ENCODE measurements around the gene SCRN2. TPM values are rescaled to one million over a fixed set of nuclear protein-coding genes. Genes with fewer than 3 reads are reported as not detected.

SCRN2 gene
- total RNA-seq, result 32.7 and 37.8 TPM in 2 replicates
- long read RNA-seq, partial matches to known transcripts, result 1 of 9 reads
- long read RNA-seq, other reads (novel, unspliced or antisense), result 3 of 9 reads

DNA sequence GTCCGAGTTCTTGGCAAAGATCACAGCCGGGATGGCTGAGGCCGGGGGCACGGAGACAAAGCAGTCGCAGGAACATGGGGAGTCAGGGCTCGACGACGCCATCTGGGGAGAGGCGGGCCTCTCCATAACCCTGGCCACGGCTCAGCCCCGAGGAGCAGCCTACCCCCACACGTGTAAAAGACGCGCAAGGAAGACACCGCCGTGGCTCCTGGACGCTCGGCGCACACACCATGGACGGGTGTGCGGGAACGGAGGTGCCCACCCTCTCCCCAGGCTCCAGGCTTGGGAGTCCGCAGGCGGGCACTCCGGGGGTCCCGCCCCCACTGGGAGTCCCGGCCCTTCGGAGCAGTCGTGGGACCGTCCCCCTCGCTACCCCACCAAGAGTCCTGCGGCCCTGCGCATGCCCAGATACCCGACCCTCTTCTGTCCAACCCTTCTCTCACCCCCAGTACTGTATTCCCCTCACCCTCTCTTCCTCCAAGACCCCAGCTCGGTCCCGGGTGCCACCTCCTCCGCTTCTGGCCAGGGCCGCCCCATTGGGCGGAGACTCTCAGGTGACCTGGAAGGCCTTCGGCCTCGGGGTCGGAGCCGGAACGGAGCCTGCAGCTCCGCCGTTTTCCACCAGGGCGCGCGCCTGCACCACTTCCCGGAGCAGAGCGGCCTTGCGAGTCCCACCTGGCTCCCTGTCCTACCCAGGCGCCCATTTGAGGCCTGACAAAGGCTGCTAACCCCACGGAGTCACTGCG lies at the start of gene SCRN2:
TSS of gene SCRN2 (minus strand) at position 532 of the 746 bp plus-strand sequence. CDS start at position 102, 430 bp downstream.
- H3K4me1 Mint-ChIP-seq, result peaks cover 26% of the 10 kb centered on the region
- H3K27ac Mint-ChIP-seq (ENCODE audit: unreplicated experiment), result peak within 1 kb of the TSS; percentile 94
- no peaks in the 10 kb centered on the region for H3K36me3 Mint-ChIP-seq (ENCODE audit: low read depth)
- TF ChIP-seq, protein P1, sequence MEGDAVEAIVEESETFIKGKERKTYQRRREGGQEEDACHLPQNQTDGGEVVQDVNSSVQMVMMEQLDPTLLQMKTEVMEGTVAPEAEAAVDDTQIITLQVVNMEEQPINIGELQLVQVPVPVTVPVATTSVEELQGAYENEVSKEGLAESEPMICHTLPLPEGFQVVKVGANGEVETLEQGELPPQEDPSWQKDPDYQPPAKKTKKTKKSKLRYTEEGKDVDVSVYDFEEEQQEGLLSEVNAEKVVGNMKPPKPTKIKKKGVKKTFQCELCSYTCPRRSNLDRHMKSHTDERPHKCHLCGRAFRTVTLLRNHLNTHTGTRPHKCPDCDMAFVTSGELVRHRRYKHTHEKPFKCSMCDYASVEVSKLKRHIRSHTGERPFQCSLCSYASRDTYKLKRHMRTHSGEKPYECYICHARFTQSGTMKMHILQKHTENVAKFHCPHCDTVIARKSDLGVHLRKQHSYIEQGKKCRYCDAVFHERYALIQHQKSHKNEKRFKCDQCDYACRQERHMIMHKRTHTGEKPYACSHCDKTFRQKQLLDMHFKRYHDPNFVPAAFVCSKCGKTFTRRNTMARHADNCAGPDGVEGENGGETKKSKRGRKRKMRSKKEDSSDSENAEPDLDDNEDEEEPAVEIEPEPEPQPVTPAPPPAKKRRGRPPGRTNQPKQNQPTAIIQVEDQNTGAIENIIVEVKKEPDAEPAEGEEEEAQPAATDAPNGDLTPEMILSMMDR (conservative IDR thresholded peaks at IDR 0.05), result peak; percentile 98
- H3K27me3 Mint-ChIP-seq (ENCODE audit: low read depth), result peaks cover 30% of the 10 kb centered on the region
- DNase-seq (ENCODE audit: low read depth, low spot score), result peak; percentile 97
- H3K4me3 Mint-ChIP-seq, result peak within 1 kb of the TSS; percentile 96
- no peaks in the 10 kb centered on the region for H3K9me3 Mint-ChIP-seq

DNA sequence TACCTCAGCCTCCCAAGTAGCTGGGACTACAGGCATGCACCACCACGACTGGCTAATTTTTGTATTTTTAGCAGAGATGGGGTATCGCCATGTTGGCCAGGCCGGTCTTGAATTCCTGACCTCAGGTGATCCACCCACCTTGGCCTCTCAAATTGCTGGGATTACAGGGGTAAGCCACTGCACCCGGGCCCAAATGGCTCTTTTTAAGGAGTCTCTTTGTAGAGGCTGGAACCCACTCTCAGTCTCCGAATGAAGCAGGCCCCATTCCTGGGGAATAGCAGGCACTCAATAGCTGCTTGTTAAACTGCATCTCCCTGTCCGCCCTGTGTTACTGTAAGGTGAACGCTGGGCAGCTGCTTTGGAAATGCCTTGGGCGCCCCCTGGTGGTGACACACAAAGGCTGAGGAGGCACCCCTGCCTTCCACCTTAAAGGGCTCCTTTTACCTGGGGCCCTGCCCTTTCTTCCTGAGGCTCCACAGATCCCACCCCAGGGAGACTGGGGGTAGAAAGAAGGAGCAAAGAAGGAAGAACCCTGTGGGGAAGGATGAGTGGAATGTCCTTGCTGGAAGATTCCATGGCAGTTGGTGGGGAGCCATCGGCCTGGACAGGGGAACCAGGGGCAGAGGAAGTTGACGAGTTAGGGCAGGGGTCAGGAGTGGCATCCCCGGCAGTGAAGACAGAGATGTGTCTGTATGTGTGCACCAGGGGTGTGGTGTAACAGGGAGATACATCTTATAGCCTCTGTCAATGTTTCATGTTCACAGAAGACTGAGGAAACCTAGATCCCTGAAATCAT lies 48.9 kb upstream of the SCRN2 start:
- TF ChIP-seq, protein P1 (conservative IDR thresholded peaks at IDR 0.05), result peak; percentile 97
- Mint-ChIP-seq H3K27ac (ENCODE audit: unreplicated experiment) (no peak overlapping the region), H3K4me1 (peaks cover 8% of the 10 kb centered on the region), H3K36me3 (ENCODE audit: low read depth) (no peaks in the 10 kb centered on the region), H3K4me3 (peak overlapping the region; percentile 82), H3K9me3 (no peaks in the 10 kb centered on the region), H3K27me3 (ENCODE audit: low read depth) (no peaks in the 10 kb centered on the region)
- peak; percentile 91 for DNase-seq (ENCODE audit: low read depth, low spot score)

DNA sequence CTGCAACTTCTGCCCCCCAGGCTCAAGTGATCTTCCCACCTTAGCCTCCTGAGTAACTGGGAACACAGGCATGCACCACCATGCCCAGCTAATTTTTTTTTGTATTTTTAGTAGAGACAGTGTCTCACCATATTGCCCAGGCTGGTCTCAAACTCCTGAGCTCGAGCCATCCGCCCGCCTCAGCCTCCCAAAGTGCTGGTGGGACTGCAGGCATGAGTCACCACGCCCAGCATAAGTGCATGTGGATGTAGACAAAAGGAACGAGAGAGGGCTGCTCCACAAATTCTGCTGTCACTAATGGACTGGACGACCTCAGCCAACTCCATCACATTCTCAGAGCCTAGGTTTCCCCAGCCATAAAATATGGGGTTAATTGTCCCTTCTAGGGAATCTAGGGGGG lies 47.2 kb upstream of the SCRN2 start:
- H3K4me3 Mint-ChIP-seq, result no peak overlapping the region
- no peak for DNase-seq (ENCODE audit: low read depth, low spot score)
- TF ChIP-seq, protein P1 (conservative IDR thresholded peaks at IDR 0.05), result no peak
- H3K4me1 Mint-ChIP-seq, result no peaks in the 10 kb centered on the region
- no peak overlapping the region for H3K27ac Mint-ChIP-seq (ENCODE audit: unreplicated experiment)
- peaks cover 12% of the 10 kb centered on the region for H3K27me3 Mint-ChIP-seq (ENCODE audit: low read depth)
- H3K36me3 Mint-ChIP-seq (ENCODE audit: low read depth), result no peaks in the 10 kb centered on the region
- H3K9me3 Mint-ChIP-seq, result no peaks in the 10 kb centered on the region

GRCh38 chr17:47884905-47885730 lies 44.0 kb upstream of the SCRN2 start:
- DNase-seq (ENCODE audit: low read depth, low spot score), result no peak
- no peak overlapping the region for H3K4me3 Mint-ChIP-seq
- no peaks in the 10 kb centered on the region for H3K9me3 Mint-ChIP-seq
- H3K27ac Mint-ChIP-seq (ENCODE audit: unreplicated experiment), result no peak overlapping the region
- TF ChIP-seq, protein P1 (conservative IDR thresholded peaks at IDR 0.05), result no peak
- H3K4me1 Mint-ChIP-seq, result no peaks in the 10 kb centered on the region
- peaks cover 35% of the 10 kb centered on the region for H3K27me3 Mint-ChIP-seq (ENCODE audit: low read depth)
- H3K36me3 Mint-ChIP-seq (ENCODE audit: low read depth), result no peaks in the 10 kb centered on the region

DNA sequence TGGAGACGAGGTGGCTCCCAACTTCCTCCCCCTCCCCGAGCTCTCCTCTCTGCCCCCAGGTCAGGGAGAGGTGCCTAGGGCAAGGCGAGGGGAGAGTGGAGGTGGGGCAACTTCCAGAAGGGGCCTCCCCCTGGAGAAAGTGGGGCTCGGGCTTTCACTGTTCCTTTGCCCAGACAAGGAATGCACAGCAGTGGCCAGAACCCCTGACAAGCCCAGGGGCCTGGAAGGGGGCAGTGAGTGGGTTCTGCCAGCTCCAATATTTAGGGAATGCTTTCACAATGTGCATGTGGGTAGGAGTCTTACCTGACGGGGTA lies 43.3 kb upstream of the SCRN2 start:
- Mint-ChIP-seq H3K27ac (ENCODE audit: unreplicated experiment) (no peak overlapping the region), H3K4me3 (no peak overlapping the region), H3K4me1 (no peaks in the 10 kb centered on the region), H3K9me3 (no peaks in the 10 kb centered on the region), H3K36me3 (ENCODE audit: low read depth) (no peaks in the 10 kb centered on the region), H3K27me3 (ENCODE audit: low read depth) (peaks cover 38% of the 10 kb centered on the region)
- DNase-seq (ENCODE audit: low read depth, low spot score), result no peak
- TF ChIP-seq, protein P1 (conservative IDR thresholded peaks at IDR 0.05), result no peak
